Hepatocyte (in vitro differentiated cells): ENCODE data around the gene ZNF652.

Experiments
- EZH2 ChIP-seq: fragments of 200-600 bp; sonication (generic); IDR thresholded peaks from 2 replicates; pipeline ENCODE4 v1.6.1; 2016; ENCODE audit warnings: antibody characterized with exemption, mild to moderate bottlenecking, borderline replicate concordance
- TF ChIP-seq, protein P1 (sequence below): fragments of 200-600 bp; sonication (generic); IDR thresholded peaks from 2 replicates; pipeline ENCODE4 v1.5.1; 2016; ENCODE audit warnings: antibody characterized with exemption, mild to moderate bottlenecking; ENCODE audit not compliant: poor library complexity

DNA sequence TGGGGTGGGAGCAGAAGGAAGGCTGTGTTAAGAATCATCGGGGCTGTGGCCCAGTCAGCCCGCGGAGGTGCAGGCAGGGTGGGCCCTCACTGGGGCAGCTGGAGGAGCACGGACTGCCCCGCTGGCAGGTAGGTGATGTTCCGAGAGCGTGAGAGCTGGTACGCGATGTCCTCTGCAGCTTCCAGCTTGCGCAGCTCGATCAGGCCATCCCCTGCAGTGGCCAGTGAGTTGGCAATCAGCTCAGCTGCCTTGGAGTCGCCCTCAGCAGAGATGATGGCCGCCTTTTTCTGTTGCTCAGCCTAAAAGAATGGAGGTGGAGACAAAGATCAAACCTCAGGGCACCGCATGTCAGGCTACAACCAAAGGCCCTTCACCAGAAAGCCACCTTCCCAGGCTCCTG, 42.9 kb upstream of the ZNF652 start:
- TF ChIP-seq, protein P1, sequence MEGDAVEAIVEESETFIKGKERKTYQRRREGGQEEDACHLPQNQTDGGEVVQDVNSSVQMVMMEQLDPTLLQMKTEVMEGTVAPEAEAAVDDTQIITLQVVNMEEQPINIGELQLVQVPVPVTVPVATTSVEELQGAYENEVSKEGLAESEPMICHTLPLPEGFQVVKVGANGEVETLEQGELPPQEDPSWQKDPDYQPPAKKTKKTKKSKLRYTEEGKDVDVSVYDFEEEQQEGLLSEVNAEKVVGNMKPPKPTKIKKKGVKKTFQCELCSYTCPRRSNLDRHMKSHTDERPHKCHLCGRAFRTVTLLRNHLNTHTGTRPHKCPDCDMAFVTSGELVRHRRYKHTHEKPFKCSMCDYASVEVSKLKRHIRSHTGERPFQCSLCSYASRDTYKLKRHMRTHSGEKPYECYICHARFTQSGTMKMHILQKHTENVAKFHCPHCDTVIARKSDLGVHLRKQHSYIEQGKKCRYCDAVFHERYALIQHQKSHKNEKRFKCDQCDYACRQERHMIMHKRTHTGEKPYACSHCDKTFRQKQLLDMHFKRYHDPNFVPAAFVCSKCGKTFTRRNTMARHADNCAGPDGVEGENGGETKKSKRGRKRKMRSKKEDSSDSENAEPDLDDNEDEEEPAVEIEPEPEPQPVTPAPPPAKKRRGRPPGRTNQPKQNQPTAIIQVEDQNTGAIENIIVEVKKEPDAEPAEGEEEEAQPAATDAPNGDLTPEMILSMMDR: no peak
- no peak for TF ChIP-seq EZH2
